Measurements from ENCODE around the gene KCNAB1.
"Not testable (repeated sequence)": the region's sequence is repeated elsewhere in the genome, so short reads cannot be mapped to it uniquely, and the experiment has no call there.

KCNAB1 gene

GRCh38 chr3:156554515-156554841, 434.1 kb downstream of the KCNAB1 start:
- peak overlapping the region; percentile 95 for H3K4me3 ChIP-seq (ENCODE audit: low read depth, low read length)

GRCh38 chr3:156554842-156555687, 434.7 kb downstream of the KCNAB1 start, which contains the start of gene SSR3:
Gene SSR3 (minus strand): TSS chr3:156555117. CDS start chr3:156555089, 28 bp downstream.
- peak within 1 kb of the TSS; percentile 95 for H3K4me3 ChIP-seq (ENCODE audit: low read depth, low read length)

GRCh38 chr3:156558389-156558788, 438.0 kb downstream of the KCNAB1 start:
- H3K4me3 ChIP-seq (ENCODE audit: low read depth, low read length) = no peak overlapping the region

- H3K4me3 ChIP-seq (ENCODE audit: low read depth, low read length) = no peak overlapping the region
Measured at GRCh38 chr3:156559321-156559720, 438.9 kb downstream of the KCNAB1 start.

GRCh38 chr3:156561533-156561932, 441.2 kb downstream of the KCNAB1 start:
- H3K4me3 ChIP-seq (ENCODE audit: low read depth, low read length) = no peak overlapping the region

- H3K4me3 ChIP-seq (ENCODE audit: low read depth, low read length) = not testable (repeated sequence)
Measured at GRCh38 chr3:156562486-156562885, 442.1 kb downstream of the KCNAB1 start.

- no peak overlapping the region for H3K4me3 ChIP-seq (ENCODE audit: low read depth, low read length)
Measured at GRCh38 chr3:156563900-156564682, 443.7 kb downstream of the KCNAB1 start.

GRCh38 chr3:156569016-156569415, 448.6 kb downstream of the KCNAB1 start:
- not testable (repeated sequence) for H3K4me3 ChIP-seq (ENCODE audit: low read depth, low read length)

GRCh38 chr3:156569881-156570280, 449.5 kb downstream of the KCNAB1 start:
- H3K4me3 ChIP-seq (ENCODE audit: low read depth, low read length) = not testable (repeated sequence)

GRCh38 chr3:156575641-156576040, 455.3 kb downstream of the KCNAB1 start:
- no peak overlapping the region for H3K4me3 ChIP-seq (ENCODE audit: low read depth, low read length)

- H3K4me3 ChIP-seq (ENCODE audit: low read depth, low read length) = no peak overlapping the region
Measured at GRCh38 chr3:156576051-156576450, 455.7 kb downstream of the KCNAB1 start.

GRCh38 chr3:156576651-156577348, 456.4 kb downstream of the KCNAB1 start:
- H3K4me3 ChIP-seq (ENCODE audit: low read depth, low read length) = no peak overlapping the region

- no peak overlapping the region for H3K4me3 ChIP-seq (ENCODE audit: low read depth, low read length)
Measured at GRCh38 chr3:156577736-156578135, 457.4 kb downstream of the KCNAB1 start.

GRCh38 chr3:156579427-156579851, 459.1 kb downstream of the KCNAB1 start:
- H3K4me3 ChIP-seq (ENCODE audit: low read depth, low read length) = no peak overlapping the region

GRCh38 chr3:156581033-156581432, 460.7 kb downstream of the KCNAB1 start:
- no peak overlapping the region for H3K4me3 ChIP-seq (ENCODE audit: low read depth, low read length)

GRCh38 chr3:156581954-156582353, 461.6 kb downstream of the KCNAB1 start:
- no peak overlapping the region for H3K4me3 ChIP-seq (ENCODE audit: low read depth, low read length)

- H3K4me3 ChIP-seq (ENCODE audit: low read depth, low read length) = no peak overlapping the region
Measured at GRCh38 chr3:156582532-156583183, 462.3 kb downstream of the KCNAB1 start.

- H3K4me3 ChIP-seq (ENCODE audit: low read depth, low read length) = no peak overlapping the region
Measured at GRCh38 chr3:156583469-156583868, 463.1 kb downstream of the KCNAB1 start.

- H3K4me3 ChIP-seq (ENCODE audit: low read depth, low read length) = no peak overlapping the region
Measured at GRCh38 chr3:156586905-156587759, 466.8 kb downstream of the KCNAB1 start.

GRCh38 chr3:156587760-156588069, 467.3 kb downstream of the KCNAB1 start:
- no peak overlapping the region for H3K4me3 ChIP-seq (ENCODE audit: low read depth, low read length)

Data from iPS-11a (cell line).